Fibroblast of skin of right biceps (primary cell): ENCODE measurements around the gene ACTR5.

ENCODE experiments used
- DNase-seq: peaks from one replicate; pipeline ENCODE4 v3.0.0-alpha.2; 2013

ACTR5 gene

GRCh38 chr20:38748097-38748860 lies at the start of gene ACTR5:
Gene ACTR5 (plus strand): TSS chr20:38748460. CDS start chr20:38748479, 19 bp downstream.
- DNase-seq: peak; percentile 87

GRCh38 chr20:38698541-38698940 lies 49.7 kb upstream of the ACTR5 start:
- no peak for DNase-seq

- DNase-seq: no peak
These were observed 48.1 kb upstream of the ACTR5 start for GRCh38 chr20:38700141-38700540.

- DNase-seq: no peak
These were observed 47.3 kb upstream of the ACTR5 start for GRCh38 chr20:38700926-38701325.

GRCh38 chr20:38703526-38703925 lies 44.7 kb upstream of the ACTR5 start:
- DNase-seq: no peak

DNA sequence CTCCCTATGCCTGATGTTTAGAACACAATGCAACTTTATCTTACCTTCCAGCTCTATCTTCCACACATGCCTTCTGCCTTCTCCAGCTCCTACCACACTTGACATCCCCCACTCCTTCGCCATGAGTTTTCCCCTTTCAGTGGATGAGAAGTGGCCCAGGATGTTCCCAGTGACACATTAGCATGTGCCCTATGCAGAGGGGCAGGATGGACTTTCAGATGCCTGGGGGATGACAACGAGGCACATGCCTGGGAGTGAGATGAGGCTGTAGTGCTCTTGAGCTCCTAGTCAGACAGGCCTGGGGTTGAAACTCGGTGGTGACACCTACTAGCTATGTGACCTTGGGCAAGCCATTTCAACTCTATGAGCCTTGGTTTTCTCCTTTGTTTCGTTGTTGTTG lies 44.1 kb upstream of the ACTR5 start:
- DNase-seq: no peak

DNA sequence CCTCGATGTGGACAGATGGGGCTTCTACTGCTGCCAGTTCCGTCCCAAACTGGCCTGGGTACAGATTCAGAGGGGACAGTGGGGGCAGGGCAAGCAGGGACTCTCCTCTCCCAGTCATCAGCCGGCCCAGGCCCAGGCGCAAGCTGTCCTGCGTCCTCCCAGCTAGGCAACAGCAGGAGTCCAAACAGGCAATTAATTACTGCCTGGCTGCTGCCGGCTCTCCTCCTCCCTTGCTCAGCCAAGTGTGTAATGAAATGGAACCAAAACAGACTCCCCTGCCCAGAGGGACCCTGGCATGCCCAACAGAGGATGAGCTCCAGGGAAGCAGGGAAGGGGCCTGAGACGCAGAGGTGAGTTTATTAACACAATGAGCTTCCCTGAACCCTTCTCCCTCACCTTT lies 41.8 kb upstream of the ACTR5 start:
- DNase-seq: no peak

DNA sequence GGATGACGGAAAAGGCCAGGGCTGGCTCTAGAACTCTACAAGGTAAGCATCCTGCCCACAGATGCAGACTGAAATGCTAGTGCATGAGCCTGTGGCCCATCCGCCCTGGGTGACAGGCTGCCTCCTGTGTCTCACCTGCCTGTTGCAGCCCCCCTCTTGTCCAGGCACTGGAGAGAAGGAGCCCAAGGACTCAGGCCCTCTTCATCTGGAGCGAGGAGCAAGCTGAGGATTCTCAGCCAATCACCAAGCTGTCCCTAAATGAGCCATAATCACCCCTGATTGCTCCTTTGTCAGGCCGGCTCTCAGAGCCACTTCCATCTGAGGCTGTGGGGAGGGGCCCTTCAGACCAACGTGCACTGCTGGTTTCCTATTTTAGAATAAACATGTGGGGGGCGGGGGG lies 34.0 kb upstream of the ACTR5 start:
- DNase-seq: no peak

- no peak for DNase-seq
These were observed 32.6 kb upstream of the ACTR5 start for GRCh38 chr20:38715646-38716045.

- no peak for DNase-seq
These were observed 25.6 kb upstream of the ACTR5 start for GRCh38 chr20:38722683-38723016.

DNA sequence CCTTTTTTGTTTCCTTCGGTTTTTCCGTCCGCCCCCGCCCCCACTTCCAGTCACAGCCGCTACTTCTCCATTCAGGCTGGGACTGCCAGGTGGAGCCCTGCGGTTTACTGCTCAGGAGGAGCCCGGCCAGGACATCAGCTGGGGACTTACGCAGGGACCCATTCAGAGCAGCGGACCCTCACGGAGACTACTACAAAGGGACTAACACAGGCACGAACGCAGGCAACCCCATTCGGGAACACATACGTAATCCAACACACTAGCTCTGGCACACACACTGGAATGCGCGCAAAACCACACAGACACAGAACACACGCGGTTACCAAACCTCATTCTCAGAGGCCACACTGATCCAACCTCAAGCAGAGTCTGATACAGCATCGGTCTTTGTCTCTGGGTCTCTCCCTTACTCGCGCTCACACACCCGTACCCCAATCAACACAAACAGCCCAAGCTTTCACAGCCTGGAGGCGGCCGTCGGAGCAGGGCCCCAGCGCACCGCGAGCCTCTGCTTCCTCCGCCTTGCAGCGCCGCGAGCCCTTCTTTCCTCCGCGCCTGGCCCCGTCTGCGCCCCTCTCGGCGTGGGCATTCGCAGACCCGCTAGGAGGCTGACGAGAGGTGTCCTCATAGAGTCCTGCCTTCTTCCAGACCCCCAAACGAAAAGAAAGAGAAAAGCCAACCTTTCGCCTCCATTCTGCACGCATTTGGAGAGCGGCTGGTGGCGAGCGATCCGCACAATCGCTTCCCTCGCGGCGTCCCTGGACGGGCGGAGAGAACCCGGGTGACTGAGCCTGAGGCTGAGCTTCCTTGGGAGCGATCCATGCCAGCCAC lies 25.0 kb upstream of the ACTR5 start:
- peak; percentile 23 for DNase-seq

DNA sequence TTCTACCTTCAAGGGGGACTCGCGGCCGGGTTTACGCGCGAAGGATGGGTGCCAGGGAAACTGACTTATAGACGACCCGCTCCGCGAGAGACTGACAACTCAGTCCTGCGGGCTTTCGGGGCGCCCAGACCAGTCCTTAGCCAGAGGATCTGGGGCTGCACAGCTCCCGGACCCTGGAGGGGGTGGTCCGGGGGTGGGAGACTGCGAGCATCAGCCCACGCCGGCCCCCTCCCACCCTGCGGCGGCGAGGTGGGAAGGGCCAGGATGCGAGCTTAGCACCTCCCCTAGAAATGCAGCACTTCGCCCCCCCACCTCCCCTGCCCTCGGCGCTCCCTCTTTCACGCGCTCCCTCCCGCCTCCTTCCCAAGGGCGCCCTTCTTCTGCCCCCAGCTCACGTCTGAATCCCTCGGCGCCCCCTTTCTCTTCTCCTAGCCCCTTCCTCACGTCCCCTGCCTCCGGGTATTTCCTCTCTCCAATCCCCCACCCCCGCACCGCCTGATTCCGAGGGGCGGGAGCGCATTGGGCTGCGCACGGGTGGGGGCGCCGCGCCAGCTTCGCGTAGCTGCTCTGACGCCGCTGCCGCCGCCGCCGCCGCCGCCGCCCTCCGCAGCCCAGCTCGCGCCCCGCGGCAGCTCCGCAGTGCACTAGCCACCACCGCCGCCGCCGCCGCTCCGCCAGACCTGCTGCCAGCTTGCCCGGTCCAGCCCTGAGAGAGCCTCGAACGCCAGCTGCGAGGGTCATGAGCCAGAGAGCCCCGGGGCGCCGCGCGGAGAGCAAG lies 24.2 kb upstream of the ACTR5 start, which contains the start of gene SLC32A1:
SLC32A1 (plus strand) TSS at position 639 of the 778 bp plus-strand sequence. CDS start 239 bp downstream, outside the sequence.
- DNase-seq: no peak

DNA sequence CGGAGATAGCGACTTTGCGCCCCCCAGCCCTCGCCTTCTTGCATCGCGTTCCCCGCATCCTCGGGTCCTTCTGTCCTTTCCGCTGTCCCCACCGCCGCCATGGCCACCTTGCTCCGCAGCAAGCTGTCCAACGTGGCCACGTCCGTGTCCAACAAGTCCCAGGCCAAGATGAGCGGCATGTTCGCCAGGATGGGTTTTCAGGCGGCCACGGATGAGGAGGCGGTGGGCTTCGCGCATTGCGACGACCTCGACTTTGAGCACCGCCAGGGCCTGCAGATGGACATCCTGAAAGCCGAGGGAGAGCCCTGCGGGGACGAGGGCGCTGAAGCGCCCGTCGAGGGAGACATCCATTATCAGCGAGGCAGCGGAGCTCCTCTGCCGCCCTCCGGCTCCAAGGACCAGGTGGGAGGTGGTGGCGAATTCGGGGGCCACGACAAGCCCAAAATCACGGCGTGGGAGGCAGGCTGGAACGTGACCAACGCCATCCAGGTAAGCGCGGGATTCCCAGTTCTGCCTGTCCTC lies 23.6 kb upstream of the ACTR5 start:
- DNase-seq: no peak

GRCh38 chr20:38725148-38725901 lies 22.9 kb upstream of the ACTR5 start:
- DNase-seq: no peak

DNA sequence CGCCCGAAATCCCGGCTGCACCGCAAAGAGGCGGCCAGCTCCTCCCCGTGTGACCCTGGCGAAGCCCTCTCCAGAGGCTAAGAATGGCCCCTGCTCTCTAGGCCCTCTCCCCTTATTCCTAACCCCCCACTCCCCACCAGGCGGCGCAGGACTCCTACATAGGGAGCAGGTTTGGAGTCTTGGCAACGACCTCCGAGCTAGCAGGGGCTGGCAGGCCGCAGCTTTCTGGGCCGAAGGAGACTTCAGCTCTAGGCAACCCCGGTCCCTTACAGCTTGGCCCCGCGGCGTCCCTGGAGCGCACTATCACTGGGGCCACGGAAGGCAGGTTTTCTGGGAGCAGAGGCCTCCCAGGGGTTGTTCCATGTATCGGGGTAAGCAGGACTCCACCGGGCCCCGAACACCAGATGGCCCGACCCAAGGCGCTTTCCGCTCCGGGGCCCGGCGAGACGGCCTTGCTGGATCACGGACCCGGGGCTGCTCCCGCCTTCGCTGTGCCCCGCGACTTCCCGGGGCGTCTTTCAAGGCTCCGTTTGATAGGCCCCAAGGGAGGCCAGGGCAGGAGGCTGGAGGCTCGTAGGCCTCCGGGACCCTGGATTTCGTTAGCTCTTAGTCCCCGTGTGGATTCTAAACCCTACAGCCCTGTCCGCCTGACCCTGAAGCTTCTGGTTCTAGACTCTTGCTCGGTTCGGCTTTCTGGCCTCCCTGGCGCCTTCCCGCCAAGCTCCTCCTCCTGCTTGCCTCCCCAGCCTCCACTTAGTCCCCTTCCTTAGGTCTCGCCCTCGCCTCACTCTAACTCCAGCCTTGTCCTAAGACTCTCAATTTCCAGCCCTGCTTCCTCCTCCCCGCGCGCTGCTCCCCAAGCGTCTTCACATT lies 22.1 kb upstream of the ACTR5 start:
- peak; percentile 44 for DNase-seq

DNA sequence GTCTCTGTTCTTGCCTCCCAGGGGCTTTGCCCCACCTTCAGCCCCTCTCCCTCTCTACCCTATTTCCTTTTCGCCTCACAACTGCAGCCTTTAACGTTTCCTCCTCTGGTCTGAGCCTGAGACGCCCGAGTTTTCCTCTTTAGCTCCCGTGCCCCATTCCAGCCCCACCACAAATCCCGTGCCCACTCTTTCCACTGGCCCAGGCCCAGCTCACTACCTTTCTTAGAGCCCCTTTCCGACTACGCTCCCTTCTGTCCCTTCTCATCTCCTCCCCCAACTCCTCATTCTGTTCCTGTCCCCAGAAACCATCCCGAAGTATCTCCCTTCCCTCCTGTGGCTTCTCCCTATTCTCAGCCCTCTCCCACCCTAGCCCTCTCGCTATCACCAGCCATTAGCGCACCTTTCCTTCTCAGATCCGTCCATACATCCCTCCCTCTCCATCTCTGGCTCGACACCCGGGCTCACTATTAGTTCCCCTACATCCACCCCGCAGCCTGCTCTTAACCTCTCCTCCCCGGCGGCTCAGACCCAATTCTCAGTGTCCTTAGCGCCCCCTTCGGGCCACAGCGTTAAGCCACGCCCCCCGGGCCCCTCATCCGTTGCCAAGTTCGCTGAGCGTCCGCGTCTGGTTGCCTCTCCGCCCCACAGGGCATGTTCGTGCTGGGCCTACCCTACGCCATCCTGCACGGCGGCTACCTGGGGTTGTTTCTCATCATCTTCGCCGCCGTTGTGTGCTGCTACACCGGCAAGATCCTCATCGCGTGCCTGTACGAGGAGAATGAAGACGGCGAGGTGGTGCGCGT lies 21.3 kb upstream of the ACTR5 start:
- DNase-seq: peak; percentile 30

DNA sequence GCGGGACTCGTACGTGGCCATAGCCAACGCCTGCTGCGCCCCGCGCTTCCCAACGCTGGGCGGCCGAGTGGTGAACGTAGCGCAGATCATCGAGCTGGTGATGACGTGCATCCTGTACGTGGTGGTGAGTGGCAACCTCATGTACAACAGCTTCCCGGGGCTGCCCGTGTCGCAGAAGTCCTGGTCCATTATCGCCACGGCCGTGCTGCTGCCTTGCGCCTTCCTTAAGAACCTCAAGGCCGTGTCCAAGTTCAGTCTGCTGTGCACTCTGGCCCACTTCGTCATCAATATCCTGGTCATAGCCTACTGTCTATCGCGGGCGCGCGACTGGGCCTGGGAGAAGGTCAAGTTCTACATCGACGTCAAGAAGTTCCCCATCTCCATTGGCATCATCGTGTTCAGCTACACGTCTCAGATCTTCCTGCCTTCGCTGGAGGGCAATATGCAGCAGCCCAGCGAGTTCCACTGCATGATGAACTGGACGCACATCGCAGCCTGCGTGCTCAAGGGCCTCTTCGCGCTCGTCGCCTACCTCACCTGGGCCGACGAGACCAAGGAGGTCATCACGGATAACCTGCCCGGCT lies 20.6 kb upstream of the ACTR5 start:
- no peak for DNase-seq

GRCh38 chr20:38728191-38728781 lies 20.0 kb upstream of the ACTR5 start:
- DNase-seq: no peak

DNA sequence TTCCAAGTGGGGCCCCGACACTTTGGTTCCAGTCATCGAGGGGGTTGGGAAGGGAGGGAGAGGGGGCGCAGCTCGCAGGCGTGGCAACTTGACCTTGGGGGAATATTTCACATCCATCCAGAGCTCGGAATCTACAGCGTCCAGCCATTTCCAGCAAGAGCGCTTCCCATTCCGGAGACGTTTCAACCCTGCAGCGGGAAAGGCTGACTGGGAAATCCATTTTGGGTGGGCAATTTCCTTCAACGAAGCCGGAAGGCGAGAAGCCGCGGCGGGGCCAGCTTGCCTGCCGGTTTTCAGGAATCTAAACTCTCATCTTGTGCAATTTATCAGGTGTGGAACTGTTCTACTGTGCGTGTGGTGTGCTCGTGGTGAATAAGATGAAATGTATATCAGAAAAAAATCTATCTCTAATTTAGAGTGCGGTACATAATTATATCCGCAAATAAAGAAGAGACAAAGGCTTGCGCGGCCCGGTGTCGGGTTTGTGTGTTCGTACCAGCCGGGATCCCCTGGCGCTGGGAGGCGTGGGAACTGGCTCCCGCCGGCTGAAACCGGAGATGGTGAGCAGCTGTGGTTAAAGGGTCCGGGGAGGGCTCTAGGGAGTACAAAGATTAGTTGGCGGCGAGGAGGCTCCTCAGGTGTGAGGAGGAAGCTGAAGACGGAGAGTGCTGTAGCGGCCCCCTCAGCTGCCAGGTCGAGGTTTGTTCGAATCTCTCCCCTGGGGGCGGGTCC lies 19.2 kb upstream of the ACTR5 start:
- DNase-seq: no peak
